GM12872 (cell line): ENCODE results near the gene ARG2.

Experiments
- TF ChIP-seq, protein P1 (sequence below): IDR thresholded peaks from 3 replicates; pipeline ENCODE4 v1.5.1; 2011; ENCODE audit warnings: low read depth, mild to moderate bottlenecking, low read length, moderate library complexity; ENCODE audit not compliant: insufficient read depth

ARG2 gene

DNA sequence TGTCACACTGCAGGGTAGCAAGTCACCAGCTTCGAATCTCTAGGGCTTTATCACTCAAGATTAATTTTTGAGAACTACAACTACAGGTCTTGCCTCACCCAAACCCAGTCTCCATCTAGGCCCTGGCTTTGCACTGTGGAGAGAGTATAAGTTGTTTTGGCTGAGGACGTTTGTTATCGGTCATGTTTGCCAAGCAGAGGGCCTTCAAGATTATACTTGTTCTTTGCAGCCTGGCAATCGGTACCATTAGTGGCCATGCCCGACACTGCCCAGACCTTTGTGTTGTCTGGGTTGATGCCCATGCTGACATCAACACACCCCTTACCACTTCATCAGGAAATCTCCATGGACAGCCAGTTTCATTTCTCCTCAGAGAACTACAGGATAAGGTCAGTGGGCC, 25.7 kb downstream of the ARG2 start:
- TF ChIP-seq, protein P1, sequence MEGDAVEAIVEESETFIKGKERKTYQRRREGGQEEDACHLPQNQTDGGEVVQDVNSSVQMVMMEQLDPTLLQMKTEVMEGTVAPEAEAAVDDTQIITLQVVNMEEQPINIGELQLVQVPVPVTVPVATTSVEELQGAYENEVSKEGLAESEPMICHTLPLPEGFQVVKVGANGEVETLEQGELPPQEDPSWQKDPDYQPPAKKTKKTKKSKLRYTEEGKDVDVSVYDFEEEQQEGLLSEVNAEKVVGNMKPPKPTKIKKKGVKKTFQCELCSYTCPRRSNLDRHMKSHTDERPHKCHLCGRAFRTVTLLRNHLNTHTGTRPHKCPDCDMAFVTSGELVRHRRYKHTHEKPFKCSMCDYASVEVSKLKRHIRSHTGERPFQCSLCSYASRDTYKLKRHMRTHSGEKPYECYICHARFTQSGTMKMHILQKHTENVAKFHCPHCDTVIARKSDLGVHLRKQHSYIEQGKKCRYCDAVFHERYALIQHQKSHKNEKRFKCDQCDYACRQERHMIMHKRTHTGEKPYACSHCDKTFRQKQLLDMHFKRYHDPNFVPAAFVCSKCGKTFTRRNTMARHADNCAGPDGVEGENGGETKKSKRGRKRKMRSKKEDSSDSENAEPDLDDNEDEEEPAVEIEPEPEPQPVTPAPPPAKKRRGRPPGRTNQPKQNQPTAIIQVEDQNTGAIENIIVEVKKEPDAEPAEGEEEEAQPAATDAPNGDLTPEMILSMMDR = no peak

DNA sequence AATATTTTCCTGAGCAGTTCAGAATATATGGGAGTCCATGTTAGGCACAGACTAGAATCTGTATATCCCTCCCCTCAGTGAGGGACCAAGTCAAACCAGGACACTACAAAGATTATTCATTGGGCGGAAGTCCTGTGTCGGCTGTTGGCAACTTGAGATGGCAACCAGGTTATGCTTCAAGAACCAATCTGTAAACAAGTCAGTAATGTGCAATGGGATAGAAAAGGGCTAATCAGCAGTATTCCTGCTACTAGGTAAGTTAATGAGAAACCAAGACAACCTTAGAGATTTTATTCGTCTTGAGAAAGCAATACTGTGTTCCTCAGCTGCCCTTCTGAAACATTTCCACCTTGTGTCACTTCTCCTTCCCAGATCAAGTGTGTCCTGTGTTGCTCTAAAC, 26.4 kb downstream of the ARG2 start:
- TF ChIP-seq, protein P1 = no peak

DNA sequence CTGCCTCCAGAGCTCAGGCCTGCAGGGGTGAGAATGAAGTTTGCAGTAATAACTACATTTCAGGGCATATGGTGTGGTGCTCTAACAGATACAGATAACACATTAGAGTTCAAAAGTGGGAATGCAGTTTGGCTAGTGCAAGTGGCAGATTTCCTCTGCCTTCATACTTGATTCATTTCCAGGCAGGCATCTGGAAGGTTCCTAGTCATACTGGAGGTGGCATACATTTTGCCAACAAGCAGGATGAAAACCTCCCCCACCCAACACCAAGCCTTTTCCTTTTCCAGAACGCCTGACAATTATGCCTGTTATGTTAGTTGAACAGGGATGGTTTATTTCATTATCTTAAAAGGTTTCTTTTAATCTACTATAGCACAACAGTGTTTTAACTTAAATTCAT, 30.4 kb downstream of the ARG2 start:
- TF ChIP-seq, protein P1 = no peak

DNA sequence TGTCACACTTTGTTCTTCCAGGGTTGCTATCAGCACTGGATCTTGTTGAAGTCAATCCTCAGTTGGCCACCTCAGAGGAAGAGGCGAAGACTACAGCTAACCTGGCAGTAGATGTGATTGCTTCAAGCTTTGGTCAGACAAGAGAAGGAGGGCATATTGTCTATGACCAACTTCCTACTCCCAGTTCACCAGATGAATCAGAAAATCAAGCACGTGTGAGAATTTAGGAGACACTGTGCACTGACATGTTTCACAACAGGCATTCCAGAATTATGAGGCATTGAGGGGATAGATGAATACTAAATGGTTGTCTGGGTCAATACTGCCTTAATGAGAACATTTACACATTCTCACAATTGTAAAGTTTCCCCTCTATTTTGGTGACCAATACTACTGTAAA, 31.0 kb downstream of the ARG2 start:
- TF ChIP-seq, protein P1 = no peak

DNA sequence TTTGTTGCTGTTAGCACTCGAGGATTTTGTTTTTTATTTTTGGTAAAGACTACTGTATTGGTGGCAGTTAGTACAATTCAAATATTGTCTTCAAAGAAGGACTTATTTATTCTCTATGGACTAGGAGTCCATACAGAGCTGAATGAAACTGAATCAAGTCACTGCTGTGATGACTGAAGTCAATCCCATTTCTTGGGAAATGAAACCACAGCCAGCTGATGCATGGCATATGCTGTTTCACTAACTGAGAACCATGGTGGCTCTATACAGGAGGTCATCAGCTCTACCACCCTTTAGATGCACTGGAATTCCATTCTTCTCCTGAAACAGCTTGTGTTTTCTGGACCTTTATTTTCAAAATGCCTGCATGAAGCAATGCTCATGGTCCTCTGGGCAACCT, 32.5 kb downstream of the ARG2 start:
- TF ChIP-seq, protein P1 = no peak

DNA sequence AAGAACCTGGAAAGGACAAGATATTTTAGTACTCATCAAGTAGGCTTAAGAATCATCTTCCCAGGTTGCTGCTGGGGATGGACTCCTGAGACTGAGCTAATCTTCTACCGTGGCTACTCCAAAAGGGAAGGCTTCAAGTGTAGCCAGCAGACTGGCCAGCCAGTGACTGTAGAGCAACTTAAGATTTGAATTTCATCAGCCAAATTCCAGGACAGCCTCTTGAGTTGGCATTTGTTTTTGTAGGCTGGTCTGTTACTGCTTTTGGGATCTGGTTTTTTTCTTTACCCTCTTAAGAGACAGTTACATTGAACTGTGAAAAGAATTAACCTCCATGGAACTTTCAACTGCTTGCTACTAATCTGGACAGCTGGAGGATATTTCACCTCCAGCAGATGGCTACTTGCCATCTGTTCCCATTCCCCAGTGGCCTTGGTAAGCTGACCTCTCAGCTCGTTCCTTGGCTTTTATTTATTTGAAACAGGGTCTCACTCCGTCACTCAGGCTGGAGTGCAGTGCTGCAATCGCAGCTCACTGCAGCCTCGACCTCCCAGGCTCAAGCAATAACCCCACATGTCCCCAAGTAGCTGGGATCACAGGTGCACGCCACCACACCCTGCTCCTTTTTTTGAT, 34.0 kb downstream of the ARG2 start:
- TF ChIP-seq, protein P1 = no peak

DNA sequence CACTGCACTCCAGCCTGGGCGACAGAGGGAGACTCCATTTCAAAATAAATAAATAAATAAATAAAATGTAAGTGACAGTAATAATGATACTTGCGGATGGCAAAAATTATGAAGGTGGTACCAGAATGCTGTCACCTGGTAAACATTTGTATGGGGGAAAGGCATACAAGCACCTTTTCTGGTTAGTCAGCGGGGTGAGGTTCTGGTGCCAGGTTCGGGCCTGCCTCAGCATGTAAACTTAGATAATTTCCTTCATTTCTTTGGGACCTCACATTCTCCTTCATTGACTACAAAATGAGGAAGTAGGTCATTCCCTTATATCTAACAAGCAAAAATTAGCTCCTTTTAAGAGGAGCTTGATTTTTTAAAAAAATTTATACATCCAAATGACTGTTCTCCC, 43.9 kb downstream of the ARG2 start:
- TF ChIP-seq, protein P1 = no peak
